ENCODE measurements around the gene HSF4.

HSF4 gene

DNA sequence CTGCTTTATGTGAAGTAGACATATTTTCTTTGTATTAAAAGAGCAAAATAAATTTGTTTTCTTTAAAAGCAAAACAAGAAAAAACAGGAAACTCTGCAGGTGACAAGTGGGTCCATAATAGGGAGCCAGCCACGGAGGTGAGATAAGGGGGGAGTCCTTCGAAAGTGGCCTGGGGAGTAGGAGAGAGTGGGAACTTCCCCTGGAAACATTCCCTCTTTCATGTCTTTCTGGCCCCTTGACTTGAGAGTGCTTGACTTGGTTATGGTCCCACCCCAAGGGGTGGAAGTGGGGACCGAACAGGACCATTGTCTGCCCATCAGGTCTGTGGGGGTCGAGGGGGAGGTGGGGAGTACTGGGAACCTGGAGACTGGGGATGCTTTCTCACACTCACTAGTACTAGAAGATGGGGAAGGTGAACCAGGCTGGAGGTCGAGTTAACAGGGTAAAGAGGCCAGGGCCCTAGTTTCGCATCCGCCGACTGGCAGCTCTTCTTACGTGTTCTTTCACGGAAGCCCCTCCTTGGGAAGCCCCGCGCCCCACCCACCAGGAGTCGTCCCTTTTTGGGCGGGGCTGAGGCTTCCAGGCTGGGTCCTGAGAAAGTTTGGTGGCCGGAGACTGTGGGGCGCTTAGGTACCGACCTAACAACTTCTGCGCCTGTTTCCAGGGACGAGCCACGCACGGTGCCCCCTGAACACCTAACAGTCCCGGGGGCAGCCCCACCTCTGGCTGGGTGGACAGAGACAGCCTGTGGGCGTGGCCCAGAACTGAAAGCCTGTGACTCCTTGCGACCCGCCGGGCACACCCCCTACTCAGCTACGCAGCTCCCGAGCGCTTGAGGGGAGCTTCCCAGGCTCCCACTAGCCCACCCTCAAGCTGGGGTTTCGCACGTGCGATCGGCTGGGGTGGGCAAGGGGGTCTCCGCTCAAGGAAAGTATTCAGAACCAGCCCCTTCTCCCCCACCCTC is 5.6 kb upstream of the HSF4 start:
- Histone ChIP-seq H4K20me1 (ENCODE audit: insufficient read depth, low read length, poor library complexity, severe bottlenecking) (peaks cover 6% of the 10 kb centered on the region), H3K4me2 (ENCODE audit: low read depth, low read length, poor library complexity, severe bottlenecking) (peak overlapping the region; percentile 84), H3K9me3 (ENCODE audit: insufficient read depth, low read depth, low read length) (no peaks in the 10 kb centered on the region), H3K27me3 (ENCODE audit: insufficient read depth, low read length, poor library complexity, severe bottlenecking) (no peaks in the 10 kb centered on the region), H3K4me3 (ENCODE audit: low read length, poor library complexity, severe bottlenecking) (peak overlapping the region; percentile 89), H2AFZ (ENCODE audit: low read length) (peak overlapping the region; percentile 95), H3K9ac (ENCODE audit: low read depth, low read length, poor library complexity, severe bottlenecking) (peak overlapping the region; percentile 83), H3K79me2 (ENCODE audit: insufficient read depth, low read length) (peaks cover 5% of the 10 kb centered on the region; the same call in 1 of the 2 replicates), H3F3A (ENCODE audit: low read depth) (no peaks in the 10 kb centered on the region), H3K9me2 (replicated peaks; ENCODE audit: low read depth, low read length) (no peaks in the 10 kb centered on the region), H3K36me3 (ENCODE audit: insufficient read depth, low read length) (no peaks in the 10 kb centered on the region), H3K4me1 (ENCODE audit: insufficient read depth, low read length, poor library complexity, severe bottlenecking) (peaks cover 14% of the 10 kb centered on the region)
- TF ChIP-seq, protein P1, sequence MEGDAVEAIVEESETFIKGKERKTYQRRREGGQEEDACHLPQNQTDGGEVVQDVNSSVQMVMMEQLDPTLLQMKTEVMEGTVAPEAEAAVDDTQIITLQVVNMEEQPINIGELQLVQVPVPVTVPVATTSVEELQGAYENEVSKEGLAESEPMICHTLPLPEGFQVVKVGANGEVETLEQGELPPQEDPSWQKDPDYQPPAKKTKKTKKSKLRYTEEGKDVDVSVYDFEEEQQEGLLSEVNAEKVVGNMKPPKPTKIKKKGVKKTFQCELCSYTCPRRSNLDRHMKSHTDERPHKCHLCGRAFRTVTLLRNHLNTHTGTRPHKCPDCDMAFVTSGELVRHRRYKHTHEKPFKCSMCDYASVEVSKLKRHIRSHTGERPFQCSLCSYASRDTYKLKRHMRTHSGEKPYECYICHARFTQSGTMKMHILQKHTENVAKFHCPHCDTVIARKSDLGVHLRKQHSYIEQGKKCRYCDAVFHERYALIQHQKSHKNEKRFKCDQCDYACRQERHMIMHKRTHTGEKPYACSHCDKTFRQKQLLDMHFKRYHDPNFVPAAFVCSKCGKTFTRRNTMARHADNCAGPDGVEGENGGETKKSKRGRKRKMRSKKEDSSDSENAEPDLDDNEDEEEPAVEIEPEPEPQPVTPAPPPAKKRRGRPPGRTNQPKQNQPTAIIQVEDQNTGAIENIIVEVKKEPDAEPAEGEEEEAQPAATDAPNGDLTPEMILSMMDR (conservative IDR thresholded peaks at IDR 0.05; ENCODE audit: low read length): no peak
- no peak for TF ChIP-seq EZH2phosphoT487 (IDR thresholded peaks at IDR 0.05; ENCODE audit: borderline replicate concordance)

- H3K4me1 ChIP-seq (ENCODE audit: insufficient read depth, low read length, poor library complexity, severe bottlenecking): peaks cover 11% of the 10 kb centered on the region
- peaks cover 5% of the 10 kb centered on the region; the same call in 1 of the 2 replicates for H3K79me2 ChIP-seq (ENCODE audit: insufficient read depth, low read length)
- H3K36me3 ChIP-seq (ENCODE audit: insufficient read depth, low read length): no peaks in the 10 kb centered on the region
- H2AFZ ChIP-seq (ENCODE audit: low read length): no peak overlapping the region
- TF ChIP-seq, protein P1 (conservative IDR thresholded peaks at IDR 0.05; ENCODE audit: low read length): no peak
- TF ChIP-seq EZH2phosphoT487 (IDR thresholded peaks at IDR 0.05; ENCODE audit: borderline replicate concordance): no peak
- H3K4me3 ChIP-seq (ENCODE audit: low read length, poor library complexity, severe bottlenecking): peak overlapping the region; percentile 89
- H3K9me3 ChIP-seq (ENCODE audit: insufficient read depth, low read depth, low read length): no peaks in the 10 kb centered on the region
- H3K9ac ChIP-seq (ENCODE audit: low read depth, low read length, poor library complexity, severe bottlenecking): no peak overlapping the region
- H3F3A ChIP-seq (ENCODE audit: low read depth): no peaks in the 10 kb centered on the region
- H3K27me3 ChIP-seq (ENCODE audit: insufficient read depth, low read length, poor library complexity, severe bottlenecking): no peaks in the 10 kb centered on the region
- no peaks in the 10 kb centered on the region for H3K9me2 ChIP-seq (replicated peaks; ENCODE audit: low read depth, low read length)
- peaks cover 3% of the 10 kb centered on the region for H4K20me1 ChIP-seq (ENCODE audit: insufficient read depth, low read length, poor library complexity, severe bottlenecking)
- peak overlapping the region; percentile 84 for H3K4me2 ChIP-seq (ENCODE audit: low read depth, low read length, poor library complexity, severe bottlenecking)
Observed at GRCh38 chr16:67161595-67162058, 2.9 kb upstream of the HSF4 start.

- TF ChIP-seq EZH2phosphoT487 (IDR thresholded peaks at IDR 0.05; ENCODE audit: borderline replicate concordance): no peak
- TF ChIP-seq, protein P1 (conservative IDR thresholded peaks at IDR 0.05; ENCODE audit: low read length): no peak
- H3K9me2 ChIP-seq (replicated peaks; ENCODE audit: low read depth, low read length): no peaks in the 10 kb centered on the region
- H4K20me1 ChIP-seq (ENCODE audit: insufficient read depth, low read length, poor library complexity, severe bottlenecking): peaks cover 3% of the 10 kb centered on the region
- H3K4me2 ChIP-seq (ENCODE audit: low read depth, low read length, poor library complexity, severe bottlenecking): no peak overlapping the region
- no peaks in the 10 kb centered on the region for H3K36me3 ChIP-seq (ENCODE audit: insufficient read depth, low read length)
- H3K9ac ChIP-seq (ENCODE audit: low read depth, low read length, poor library complexity, severe bottlenecking): no peak overlapping the region
- no peaks in the 10 kb centered on the region for H3F3A ChIP-seq (ENCODE audit: low read depth)
- H3K79me2 ChIP-seq (ENCODE audit: insufficient read depth, low read length): peaks cover 5% of the 10 kb centered on the region; the same call in 1 of the 2 replicates
- H3K4me1 ChIP-seq (ENCODE audit: insufficient read depth, low read length, poor library complexity, severe bottlenecking): peaks cover 10% of the 10 kb centered on the region
- H3K4me3 ChIP-seq (ENCODE audit: low read length, poor library complexity, severe bottlenecking): no peak overlapping the region
- H3K27me3 ChIP-seq (ENCODE audit: insufficient read depth, low read length, poor library complexity, severe bottlenecking): no peaks in the 10 kb centered on the region
- no peaks in the 10 kb centered on the region for H3K9me3 ChIP-seq (ENCODE audit: insufficient read depth, low read depth, low read length)
- no peak overlapping the region for H2AFZ ChIP-seq (ENCODE audit: low read length)
Observed at GRCh38 chr16:67162506-67163163, 1.9 kb upstream of the HSF4 start.

All from Loucy (cell line).